Inflammatory macrophage treated with lipopolysaccharide for 4 hours (primary cell): ENCODE results near the gene SMYD3.
"Not testable (repeated sequence)": the region's sequence is repeated elsewhere in the genome, so short reads cannot be mapped to it uniquely, and the experiment has no call there.

Source experiments
- DNase-seq: peaks from one replicate; pipeline ENCODE4 v3.0.0-alpha.2; 2020

The SMYD3 gene

DNA sequence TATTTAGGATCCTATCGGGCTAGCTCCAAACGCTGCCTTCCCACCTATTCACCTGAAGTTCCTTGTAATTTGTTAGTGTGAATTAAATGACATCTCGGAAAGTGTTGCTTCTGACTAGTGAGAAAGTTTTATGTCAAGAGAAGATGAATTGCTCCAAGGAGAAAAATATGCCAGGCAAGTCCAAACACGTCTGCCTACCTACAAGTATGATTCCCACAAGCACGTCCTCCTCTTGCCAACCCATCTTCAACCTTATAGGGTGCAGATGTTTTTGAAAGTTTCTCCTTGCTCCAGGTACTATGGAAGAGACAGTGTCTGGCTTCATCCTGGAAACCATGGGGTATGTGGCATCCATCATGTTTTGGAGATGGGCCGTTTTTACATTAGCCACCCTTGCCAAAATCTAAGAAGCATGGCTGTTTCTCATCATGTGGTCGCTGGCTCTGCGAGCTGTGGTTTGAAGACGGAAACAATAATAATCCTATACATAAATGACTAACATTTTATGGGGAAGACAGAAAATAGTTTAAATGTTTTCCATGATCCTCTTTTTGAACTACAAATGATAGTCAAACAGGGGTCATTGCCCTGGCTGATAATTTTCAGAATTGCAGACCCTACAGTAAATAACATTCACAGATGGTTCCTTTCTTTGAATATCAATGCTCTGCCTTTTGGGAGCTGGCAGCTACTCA, 505.8 kb downstream of the SMYD3 start:
- DNase-seq = no peak

- no peak for DNase-seq
These were observed 506.5 kb downstream of the SMYD3 start for GRCh38 chr1:246000638-246001015.

- no peak for DNase-seq
These were observed 507.1 kb downstream of the SMYD3 start for GRCh38 chr1:245999697-246000637.

DNA sequence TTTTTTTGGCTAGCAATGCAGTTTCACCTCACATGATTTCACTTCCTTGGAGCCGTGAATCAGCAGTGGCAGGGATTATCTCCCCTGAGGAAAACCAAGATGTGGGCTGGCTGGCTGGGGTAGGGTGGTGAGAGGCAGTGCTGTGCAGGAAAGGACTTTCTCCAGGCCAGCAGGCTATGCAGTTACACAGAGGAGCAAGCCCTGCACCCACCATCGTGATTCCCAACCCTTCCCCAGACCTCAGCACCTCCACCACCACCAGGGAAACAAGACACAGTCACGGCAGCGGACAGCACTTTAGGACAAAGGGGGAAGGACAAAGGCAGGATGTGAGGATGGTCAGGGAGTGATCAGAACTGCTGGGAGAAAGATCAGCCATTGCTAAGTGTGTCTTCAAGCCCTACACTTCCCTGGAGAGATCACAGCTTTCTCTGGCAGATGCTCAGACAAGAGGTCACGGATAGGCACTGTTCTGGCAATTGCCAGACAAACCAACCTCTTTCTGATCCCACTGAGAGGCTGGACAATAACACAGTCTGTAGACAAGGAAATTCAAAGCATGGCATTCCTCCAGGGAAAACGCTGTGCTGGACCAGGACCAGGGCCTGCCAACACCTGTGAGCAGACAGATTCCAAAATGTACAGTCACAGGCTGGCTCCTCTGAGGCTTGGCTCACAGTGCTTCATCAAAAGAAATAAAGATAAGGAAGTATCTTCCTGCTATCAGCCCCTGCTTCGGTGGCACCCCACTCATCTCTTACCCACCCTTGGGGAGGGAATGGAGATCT, 509.4 kb downstream of the SMYD3 start:
- no peak for DNase-seq

GRCh38 chr1:245996811-245997210, 510.3 kb downstream of the SMYD3 start:
- no peak for DNase-seq

GRCh38 chr1:245995474-245995873, 511.6 kb downstream of the SMYD3 start:
- no peak for DNase-seq

DNA sequence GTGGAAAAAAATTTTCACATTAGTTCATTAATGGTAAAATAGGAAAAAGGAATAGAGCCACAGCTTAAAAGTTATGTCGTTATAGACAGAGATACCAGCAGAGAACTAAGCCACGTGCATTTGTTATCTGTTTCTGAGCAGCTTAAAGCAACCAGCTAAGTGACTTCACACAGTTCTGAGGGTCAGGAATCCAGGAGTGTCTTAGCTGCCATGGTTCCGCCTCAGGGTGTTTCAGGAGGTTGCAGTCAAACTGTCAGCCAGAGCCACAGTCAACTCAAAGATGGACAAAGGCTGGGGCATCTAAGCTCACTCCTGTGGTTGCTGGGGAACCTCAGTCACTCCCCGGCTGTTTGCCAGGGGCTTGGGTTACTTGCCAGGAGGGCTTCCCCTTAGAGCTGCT, 515.8 kb downstream of the SMYD3 start:
- no peak for DNase-seq

DNA sequence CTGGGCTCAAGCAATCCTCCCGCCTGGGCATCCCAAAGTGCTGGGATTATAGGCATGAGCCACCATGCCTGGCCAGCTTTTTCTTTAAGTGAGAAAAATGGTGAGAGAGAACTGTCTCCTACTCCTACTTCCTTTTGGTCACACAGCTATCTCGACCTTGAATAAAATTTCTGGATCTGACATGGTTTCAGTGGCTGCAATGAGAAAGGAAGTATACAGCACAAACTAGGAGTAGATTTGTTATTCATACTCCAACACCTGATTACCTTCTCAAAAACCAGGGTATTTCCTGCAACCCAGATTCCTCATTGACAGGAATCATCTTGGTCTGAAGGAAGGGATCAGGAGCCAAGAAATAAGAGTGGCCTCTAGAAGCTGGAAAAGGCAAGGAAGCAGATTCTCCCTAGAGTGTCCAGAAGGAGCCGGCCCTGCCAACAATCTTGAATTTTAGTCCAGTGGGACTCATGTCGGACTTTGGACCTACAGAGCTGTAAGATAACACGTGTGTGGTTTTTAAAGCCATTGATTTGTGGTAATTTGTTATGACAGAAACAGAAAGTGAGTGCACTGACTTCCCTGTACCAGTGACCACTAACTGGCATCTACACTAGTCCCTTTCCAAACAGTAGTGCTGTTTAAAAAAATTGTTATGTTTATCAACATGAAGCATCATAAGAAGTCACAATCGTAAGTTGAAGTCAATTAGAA, 516.6 kb downstream of the SMYD3 start:
- no peak for DNase-seq

GRCh38 chr1:245988393-245989078, 518.5 kb downstream of the SMYD3 start:
- no peak for DNase-seq

DNA sequence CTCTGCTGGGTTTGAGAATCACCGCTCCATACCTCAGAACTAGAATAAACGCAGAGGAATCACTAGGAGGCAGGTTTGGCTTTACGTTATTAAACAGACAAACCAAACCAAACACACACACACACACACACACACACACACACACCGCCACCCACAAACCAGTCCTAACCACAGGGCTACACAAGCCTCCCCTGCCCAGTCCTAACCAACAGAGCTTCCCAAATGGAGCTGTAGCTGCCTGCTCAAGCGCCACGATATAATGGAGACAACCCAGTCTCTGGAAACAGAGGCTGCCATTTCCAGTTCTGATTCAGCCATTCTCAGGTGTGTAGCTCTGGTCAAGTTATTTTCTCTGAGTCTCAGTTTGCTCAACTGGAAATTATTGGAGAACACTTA, 519.1 kb downstream of the SMYD3 start:
- no peak for DNase-seq

DNA sequence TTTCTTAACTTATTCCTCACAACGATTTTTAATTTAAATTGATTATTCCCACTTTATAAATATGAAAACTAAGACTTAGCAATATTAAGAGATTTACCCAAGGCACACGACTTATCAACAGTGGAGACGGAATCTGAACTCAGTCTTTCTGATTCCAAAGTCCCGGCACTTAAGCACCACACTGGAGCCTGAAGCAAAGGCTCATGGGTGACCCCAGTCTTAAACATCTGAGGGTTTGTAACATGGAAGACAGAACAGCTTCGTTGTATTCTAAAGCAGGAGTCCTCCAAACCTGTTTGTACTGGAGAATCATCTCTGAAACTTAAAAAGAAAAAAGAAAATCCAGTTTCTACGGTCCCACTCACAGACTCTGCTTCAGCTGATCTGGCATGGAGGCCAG, 519.5 kb downstream of the SMYD3 start:
- DNase-seq = no peak

- DNase-seq = no peak
These were observed 519.9 kb downstream of the SMYD3 start for GRCh38 chr1:245987219-245987545.

DNA sequence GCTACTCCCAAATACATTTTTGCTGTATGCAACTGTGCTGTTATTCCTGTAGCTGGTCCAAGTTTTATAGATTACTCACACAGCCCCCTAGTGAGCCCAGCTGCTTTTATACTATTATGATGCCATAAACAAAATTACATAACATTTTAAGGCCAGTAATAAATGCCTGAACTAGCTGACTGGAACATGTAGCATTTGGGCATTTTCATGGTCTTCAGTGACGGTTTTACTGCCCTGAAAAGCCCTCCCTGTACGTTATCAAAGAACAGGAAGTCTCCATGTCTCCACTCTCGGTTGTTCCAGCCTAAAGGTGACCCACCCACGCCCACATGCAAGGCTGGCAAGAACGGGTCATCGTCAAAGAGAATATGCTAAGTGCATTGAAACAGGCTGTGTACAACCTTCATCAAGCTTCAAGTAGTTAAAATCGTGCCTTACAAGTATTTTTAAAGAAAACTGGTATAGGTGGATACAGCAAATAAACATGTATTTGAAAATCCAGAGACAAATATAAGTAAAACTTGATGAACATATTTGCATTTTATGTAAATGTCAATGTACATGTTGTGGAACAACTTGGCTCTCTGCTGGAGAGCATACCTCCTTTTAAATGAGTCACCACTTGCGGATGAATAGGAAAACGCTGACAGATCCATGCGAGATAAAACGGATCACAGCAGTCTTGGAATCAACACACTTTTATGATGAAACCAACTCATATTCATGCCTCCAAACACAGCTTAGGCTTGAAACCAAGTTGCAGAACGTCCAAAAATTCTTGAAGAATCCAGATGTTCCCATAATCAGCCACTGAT, 520.5 kb downstream of the SMYD3 start:
- DNase-seq = no peak

DNA sequence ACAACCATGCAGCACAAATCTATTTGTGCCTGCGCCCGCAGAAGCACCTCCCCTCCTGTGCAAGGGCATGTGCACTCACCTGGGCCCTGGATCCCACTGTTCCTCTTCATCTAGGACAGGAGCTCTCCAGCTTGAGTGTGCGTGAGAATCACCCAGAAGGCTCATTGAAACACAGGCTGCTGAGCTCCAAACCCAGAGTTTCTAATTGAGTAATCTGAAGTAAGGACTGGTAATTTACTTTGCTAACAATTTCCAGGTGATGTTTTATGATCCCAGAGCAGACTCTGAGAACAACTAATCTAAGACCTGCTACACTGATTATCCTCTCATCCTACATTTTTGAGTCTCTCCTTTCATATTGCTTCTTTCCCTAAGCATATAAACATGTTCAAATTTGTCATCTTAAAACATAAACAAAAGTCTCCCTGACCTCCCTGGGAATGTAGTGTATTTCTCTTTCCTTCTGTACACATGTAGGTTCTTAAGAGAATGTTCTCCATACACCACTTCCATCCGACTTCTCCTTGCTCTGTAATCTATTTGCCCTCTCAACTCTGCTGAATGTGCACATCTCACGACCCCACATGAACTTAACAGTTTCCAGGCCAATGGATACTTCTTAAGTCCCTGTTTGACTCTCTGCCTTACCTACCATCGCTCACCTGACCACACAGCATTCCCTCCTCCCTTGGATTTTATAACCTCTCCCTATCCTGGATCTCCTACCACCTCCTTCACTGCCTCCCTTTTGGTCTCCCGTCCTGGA, 522.5 kb downstream of the SMYD3 start:
- DNase-seq = no peak

DNA sequence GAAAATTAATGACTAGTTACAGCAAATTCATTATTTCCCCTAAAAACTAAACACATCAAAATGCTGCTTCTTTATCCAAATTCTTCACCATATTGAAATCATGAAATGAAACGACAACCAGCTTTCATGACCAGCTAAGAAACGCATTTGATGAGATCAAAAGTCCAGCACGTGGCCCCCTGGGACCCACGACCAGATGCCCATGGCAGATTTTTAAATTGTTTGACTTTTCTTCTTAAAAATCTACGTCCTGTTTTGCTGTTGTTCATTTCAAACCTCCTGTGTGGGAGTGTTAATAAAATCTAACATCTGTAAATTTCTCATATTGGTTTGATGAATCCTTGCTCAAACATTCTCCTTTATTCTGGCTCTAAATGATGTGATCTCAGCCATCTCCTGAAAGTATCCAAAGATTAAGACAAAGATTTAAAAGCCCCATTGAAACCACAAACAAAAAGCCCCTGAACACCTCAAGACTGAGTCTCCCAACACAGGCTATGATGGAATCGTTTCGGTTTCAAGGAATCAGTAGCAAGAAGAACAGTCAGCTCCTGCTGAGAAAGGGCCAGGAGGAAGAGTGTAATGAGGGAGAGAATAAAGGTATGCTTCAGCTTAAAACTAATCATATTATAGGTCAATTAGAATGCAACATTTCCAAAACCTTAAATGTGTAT, 523.6 kb downstream of the SMYD3 start:
- DNase-seq = no peak

DNA sequence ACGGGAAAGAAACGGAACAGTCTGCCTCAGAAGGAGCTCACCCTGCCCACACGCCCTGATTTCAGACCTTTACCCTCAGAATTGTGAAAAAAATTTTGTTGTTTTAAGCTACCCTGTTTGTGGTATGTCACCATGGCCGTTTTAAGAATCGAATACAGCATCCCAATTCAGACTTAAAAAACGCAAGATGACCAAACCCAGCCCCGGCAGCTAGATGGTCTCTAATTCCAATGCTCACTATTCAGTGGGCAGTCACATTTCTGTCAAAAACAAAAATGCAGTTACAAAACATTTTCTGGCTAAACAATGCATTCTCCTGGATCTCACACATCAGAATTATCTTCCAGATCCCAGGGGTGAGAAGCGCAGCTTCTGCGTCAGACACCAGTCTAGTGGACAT, 527.5 kb downstream of the SMYD3 start:
- no peak for DNase-seq

- no peak for DNase-seq
These were observed 528.2 kb downstream of the SMYD3 start for GRCh38 chr1:245978915-245979314.

GRCh38 chr1:245972476-245972875, 534.6 kb downstream of the SMYD3 start:
- DNase-seq = no peak

- no peak for DNase-seq
These were observed 535.4 kb downstream of the SMYD3 start for GRCh38 chr1:245971711-245972085.

- DNase-seq = not testable (repeated sequence)
These were observed 535.9 kb downstream of the SMYD3 start for GRCh38 chr1:245971076-245971710.
